HEK293T (cell line): ENCODE results near the gene PHLPP1.

Experiments used
- CTCF ChIA-PET: fragments of 350-600 bp; formaldehyde crosslinking; extraction: SDS; loops from one replicate; lab custom pipeline; 2021; ENCODE audit warnings: antibody characterized with exemption, inconsistent platforms; lab: Yijun Ruan, JAX
- POLR2A ChIA-PET: fragments of 350-600 bp; formaldehyde crosslinking; extraction: SDS; loops from one replicate; lab custom pipeline; 2020; ENCODE audit warnings: antibody characterized with exemption, inconsistent platforms; lab: Yijun Ruan, JAX
- DNase-seq: peaks from one replicate; pipeline ENCODE4 v3.0.0; 2012; ENCODE audit warnings: mixed read lengths; ENCODE audit errors: extremely low spot score
- ARNT ChIP-seq: fragments of 450-650 bp; IDR thresholded peaks from 2 replicates; pipeline ENCODE4 v1.6.1; 2017; ENCODE audit warnings: mild to moderate bottlenecking
- BHLHE40 ChIP-seq: fragments of 450-650 bp; IDR thresholded peaks from 2 replicates; pipeline ENCODE4 v1.6.1; 2016; ENCODE audit warnings: mild to moderate bottlenecking, moderate library complexity, borderline replicate concordance
- CTBP1 ChIP-seq: fragments of 450-650 bp; IDR thresholded peaks from 2 replicates; pipeline ENCODE4 v1.6.1; 2016; ENCODE audit warnings: borderline replicate concordance
- ELF4 ChIP-seq: fragments of 450-650 bp; IDR thresholded peaks from 2 replicates; pipeline ENCODE4 v1.6.1; 2017; ENCODE audit warnings: antibody characterized with exemption
- FOXA1 ChIP-seq: fragments of 450-650 bp; IDR thresholded peaks from 2 replicates; pipeline ENCODE4 v1.6.1; 2016; ENCODE audit warnings: mild to moderate bottlenecking
- FOXK2 ChIP-seq: fragments of 450-650 bp; IDR thresholded peaks from 2 replicates; pipeline ENCODE4 v1.6.1; 2016; ENCODE audit warnings: mild to moderate bottlenecking
- FOXM1 ChIP-seq: fragments of 450-650 bp; IDR thresholded peaks from 2 replicates; pipeline ENCODE4 v1.6.1; 2017; ENCODE audit warnings: mild to moderate bottlenecking, borderline replicate concordance
- HDGF ChIP-seq: fragments of 450-650 bp; IDR thresholded peaks from 2 replicates; pipeline ENCODE4 v1.6.1; 2017; ENCODE audit warnings: antibody characterized with exemption, borderline replicate concordance
- L3MBTL2 ChIP-seq: fragments of 450-650 bp; conservative IDR thresholded peaks from 2 replicates; pipeline ENCODE4 v1.6.1; 2016; ENCODE audit warnings: mild to moderate bottlenecking
- LEF1 ChIP-seq: fragments of 450-650 bp; IDR thresholded peaks from 2 replicates; pipeline ENCODE4 v1.6.1; 2017; ENCODE audit warnings: mild to moderate bottlenecking, borderline replicate concordance
- NFRKB ChIP-seq: fragments of 450-650 bp; IDR thresholded peaks from 2 replicates; pipeline ENCODE4 v1.6.1; 2016; ENCODE audit warnings: mild to moderate bottlenecking, moderate library complexity
- PKNOX1 ChIP-seq: fragments of 450-650 bp; IDR thresholded peaks from 2 replicates; pipeline ENCODE4 v1.6.1; 2016
- SP1 ChIP-seq: fragments of 450-650 bp; IDR thresholded peaks from 2 replicates; pipeline ENCODE4 v1.6.1; 2017
- SUZ12 ChIP-seq: fragments of 450-650 bp; IDR thresholded peaks from 2 replicates; pipeline ENCODE4 v1.6.1; 2016; ENCODE audit warnings: mild to moderate bottlenecking
- TARDBP ChIP-seq: fragments of 450-650 bp; IDR thresholded peaks from 2 replicates; pipeline ENCODE4 v1.6.1; 2016
- ZNF384 ChIP-seq: fragments of 450-650 bp; IDR thresholded peaks from 2 replicates; pipeline ENCODE4 v1.6.1; 2016

Gene PHLPP1

GRCh38 chr18:62741118-62741566, 25.8 kb downstream of the PHLPP1 start:
- no peak for TF ChIP-seq CTBP1
- TF ChIP-seq HDGF, result no peak
- TF ChIP-seq PKNOX1, result no peak
- ChIA-PET POLR2A (no interaction called here), CTCF (no interaction called here)
- DNase-seq, result peak; percentile 12

- CTCF ChIA-PET, result no interaction called here
Measured at GRCh38 chr18:62741584-62741983, 26.2 kb downstream of the PHLPP1 start.

GRCh38 chr18:62744076-62744968, 29.0 kb downstream of the PHLPP1 start:
- ChIA-PET POLR2A (no interaction called here), CTCF (no interaction called here)
- TF ChIP-seq ARNT (no peak), SP1 (no peak), HDGF (no peak), SUZ12 (no peak), FOXK2 (no peak), BHLHE40 (no peak), PKNOX1 (no peak), NFRKB (no peak), TARDBP (no peak), FOXA1 (no peak), ZNF384 (no peak), CTBP1 (no peak), ELF4 (no peak), LEF1 (no peak), FOXM1 (no peak), L3MBTL2 (no peak)
- DNase-seq, result no peak

More at GRCh38 chr18:62741584-62741983, 26.2 kb downstream of the PHLPP1 start:
- DNase-seq, result no peak
- POLR2A ChIA-PET, result no interaction called here
- TF ChIP-seq HDGF (no peak), TARDBP (no peak), PKNOX1 (no peak), ELF4 (no peak), ARNT (no peak), FOXA1 (no peak), NFRKB (no peak), SUZ12 (no peak), CTBP1 (no peak), SP1 (no peak), ZNF384 (no peak), L3MBTL2 (no peak), FOXM1 (no peak), BHLHE40 (no peak), FOXK2 (no peak), LEF1 (no peak)

GRCh38 chr18:62745089-62745751, 29.9 kb downstream of the PHLPP1 start:
- DNase-seq, result no peak
- ChIA-PET CTCF (no interaction called here), POLR2A (no interaction called here)
- TF ChIP-seq FOXK2 (no peak), TARDBP (no peak), ELF4 (no peak), FOXM1 (no peak), HDGF (no peak), SP1 (no peak), CTBP1 (no peak), NFRKB (no peak), ZNF384 (no peak), PKNOX1 (no peak), LEF1 (no peak), SUZ12 (no peak), L3MBTL2 (no peak), FOXA1 (no peak), BHLHE40 (no peak), ARNT (no peak)

GRCh38 chr18:62749389-62749788, 34.0 kb downstream of the PHLPP1 start:
- POLR2A ChIA-PET, result no interaction called here
- DNase-seq, result no peak
- no peak for TF ChIP-seq TARDBP
- no peak for TF ChIP-seq CTBP1
- TF ChIP-seq NFRKB, result no peak
- CTCF ChIA-PET, result no interaction called here
